Measurements from ENCODE around the gene FUS. TPM values are rescaled to one million over a fixed set of nuclear protein-coding genes. Genes with fewer than 3 reads are reported as not detected.

The FUS gene
- total RNA-seq, 3 donors from 2014 or later (not counting 1 experiment from before 2014, with no cell fraction given) = 872 to 934 (median 918) TPM

GRCh38 chr16:31134091-31134571 lies 45.8 kb upstream of the FUS start:
- TF ChIP-seq CTCF (IDR thresholded peaks at IDR 0.05) = no peak
- Mint-ChIP-seq H3K36me3 (no peaks in the 10 kb centered on the region), H3K4me3 (no peak overlapping the region), H3K27me3 (ENCODE audit: low read depth in 2 of 2) (no peaks in the 10 kb centered on the region), H3K9me3 (no peaks in the 10 kb centered on the region), H3K27ac (peak overlapping the region in 1 of 2 donors; percentile 28), H3K4me1 (no peaks in the 10 kb centered on the region)
- ATAC-seq = no peak
- WGBS (ENCODE audit: insufficient coverage) = 80% methylated on average over 4 of the region's 5 CpGs
- intact Hi-C loops (cut with micrococcal nuclease) = no loop called here
- no peak overlapping the region for H3K27ac ChIP-seq (ENCODE audit: low read length)
- H3K27me3 ChIP-seq (ENCODE audit: control insufficient read depth, insufficient read depth, low read length) = no peaks in the 10 kb centered on the region
- H3K36me3 ChIP-seq (ENCODE audit: control insufficient read depth, insufficient read depth, low read length) = peaks cover 30% of the 10 kb centered on the region
- H3K9me3 ChIP-seq (ENCODE audit: control insufficient read depth, insufficient read depth, low read length) = no peaks in the 10 kb centered on the region
- no peak overlapping the region for H3K4me3 ChIP-seq (ENCODE audit: low read length)
- peaks cover 23% of the 10 kb centered on the region for H3K4me1 ChIP-seq (ENCODE audit: control insufficient read depth, insufficient read depth, low read length)
- DNase-seq = no peak

GRCh38 chr16:31134625-31135534 lies 45.1 kb upstream of the FUS start:
- no peaks in the 10 kb centered on the region for H3K4me1 Mint-ChIP-seq
- H3K4me3 Mint-ChIP-seq = no peak overlapping the region
- no peak for DNase-seq
- Histone ChIP-seq H3K4me1 (ENCODE audit: control insufficient read depth, insufficient read depth, low read length) (peaks cover 16% of the 10 kb centered on the region), H3K36me3 (ENCODE audit: control insufficient read depth, insufficient read depth, low read length) (peaks cover 24% of the 10 kb centered on the region), H3K27me3 (ENCODE audit: control insufficient read depth, insufficient read depth, low read length) (no peaks in the 10 kb centered on the region), H3K9me3 (ENCODE audit: control insufficient read depth, insufficient read depth, low read length) (no peaks in the 10 kb centered on the region), H3K27ac (ENCODE audit: low read length) (no peak overlapping the region), H3K4me3 (ENCODE audit: low read length) (no peak overlapping the region)
- intact Hi-C loops (cut with micrococcal nuclease) = no loop called here
- no peak for ATAC-seq
- WGBS (ENCODE audit: insufficient coverage) = 84% methylated on average over 15 of the region's 18 CpGs
- no peak overlapping the region for H3K27ac Mint-ChIP-seq
- H3K27me3 Mint-ChIP-seq (ENCODE audit: low read depth in 2 of 2) = no peaks in the 10 kb centered on the region
- no peaks in the 10 kb centered on the region for H3K9me3 Mint-ChIP-seq
- H3K36me3 Mint-ChIP-seq = no peaks in the 10 kb centered on the region
- TF ChIP-seq CTCF (IDR thresholded peaks at IDR 0.05) = no peak

- Mint-ChIP-seq H3K4me1 (no peaks in the 10 kb centered on the region), H3K27me3 (ENCODE audit: low read depth in 2 of 2) (no peaks in the 10 kb centered on the region), H3K9me3 (no peaks in the 10 kb centered on the region), H3K27ac (no peak within 1 kb of the TSS), H3K36me3 (no peaks in the 10 kb centered on the region), H3K4me3 (no peak within 1 kb of the TSS)
- Histone ChIP-seq H3K27me3 (ENCODE audit: control insufficient read depth, insufficient read depth, low read length) (no peaks in the 10 kb centered on the region), H3K36me3 (ENCODE audit: control insufficient read depth, insufficient read depth, low read length) (peaks cover 16% of the 10 kb centered on the region), H3K27ac (ENCODE audit: low read length) (no peak within 1 kb of the TSS), H3K4me3 (ENCODE audit: low read length) (no peak within 1 kb of the TSS), H3K9me3 (ENCODE audit: control insufficient read depth, insufficient read depth, low read length) (no peaks in the 10 kb centered on the region), H3K4me1 (ENCODE audit: control insufficient read depth, insufficient read depth, low read length) (peaks cover 8% of the 10 kb centered on the region)
- intact Hi-C loops (cut with micrococcal nuclease) = no loop called here
- no peak for TF ChIP-seq CTCF (IDR thresholded peaks at IDR 0.05)
- 92% methylated on average over 22 of the region's 22 CpGs for WGBS (ENCODE audit: insufficient coverage)
- DNase-seq (no peak), ATAC-seq (no peak)
These were observed 44.2 kb upstream of the FUS start, which contains the start of gene PRSS8 for GRCh38 chr16:31135535-31136286. TSS of gene PRSS8 (minus strand) at chr16:31135727. CDS start at chr16:31135498, 229 bp downstream.
